HEK293T (cell line): ENCODE data around the gene PTGDR2.

Experiments
- CTCF ChIA-PET: fragments of 350-600 bp; formaldehyde crosslinking; extraction: SDS; loops from one replicate; lab custom pipeline; 2021; ENCODE audit warnings: antibody characterized with exemption, inconsistent platforms; lab: Yijun Ruan, JAX
- POLR2A ChIA-PET: fragments of 350-600 bp; formaldehyde crosslinking; extraction: SDS; loops from one replicate; lab custom pipeline; 2020; ENCODE audit warnings: antibody characterized with exemption, inconsistent platforms; lab: Yijun Ruan, JAX
- DNase-seq: peaks from one replicate; pipeline ENCODE4 v3.0.0; 2012; ENCODE audit warnings: mixed read lengths; ENCODE audit errors: extremely low spot score
- ARNT ChIP-seq: fragments of 450-650 bp; IDR thresholded peaks from 2 replicates; pipeline ENCODE4 v1.6.1; 2017; ENCODE audit warnings: mild to moderate bottlenecking
- BHLHE40 ChIP-seq: fragments of 450-650 bp; IDR thresholded peaks from 2 replicates; pipeline ENCODE4 v1.6.1; 2016; ENCODE audit warnings: mild to moderate bottlenecking, moderate library complexity, borderline replicate concordance
- CTBP1 ChIP-seq: fragments of 450-650 bp; IDR thresholded peaks from 2 replicates; pipeline ENCODE4 v1.6.1; 2016; ENCODE audit warnings: borderline replicate concordance
- ELF4 ChIP-seq: fragments of 450-650 bp; IDR thresholded peaks from 2 replicates; pipeline ENCODE4 v1.6.1; 2017; ENCODE audit warnings: antibody characterized with exemption
- FOXA1 ChIP-seq: fragments of 450-650 bp; IDR thresholded peaks from 2 replicates; pipeline ENCODE4 v1.6.1; 2016; ENCODE audit warnings: mild to moderate bottlenecking
- FOXK2 ChIP-seq: fragments of 450-650 bp; IDR thresholded peaks from 2 replicates; pipeline ENCODE4 v1.6.1; 2016; ENCODE audit warnings: mild to moderate bottlenecking
- FOXM1 ChIP-seq: fragments of 450-650 bp; IDR thresholded peaks from 2 replicates; pipeline ENCODE4 v1.6.1; 2017; ENCODE audit warnings: mild to moderate bottlenecking, borderline replicate concordance
- HDGF ChIP-seq: fragments of 450-650 bp; IDR thresholded peaks from 2 replicates; pipeline ENCODE4 v1.6.1; 2017; ENCODE audit warnings: antibody characterized with exemption, borderline replicate concordance
- L3MBTL2 ChIP-seq: fragments of 450-650 bp; conservative IDR thresholded peaks from 2 replicates; pipeline ENCODE4 v1.6.1; 2016; ENCODE audit warnings: mild to moderate bottlenecking
- LEF1 ChIP-seq: fragments of 450-650 bp; IDR thresholded peaks from 2 replicates; pipeline ENCODE4 v1.6.1; 2017; ENCODE audit warnings: mild to moderate bottlenecking, borderline replicate concordance
- NFRKB ChIP-seq: fragments of 450-650 bp; IDR thresholded peaks from 2 replicates; pipeline ENCODE4 v1.6.1; 2016; ENCODE audit warnings: mild to moderate bottlenecking, moderate library complexity
- SP1 ChIP-seq: fragments of 450-650 bp; IDR thresholded peaks from 2 replicates; pipeline ENCODE4 v1.6.1; 2017
- SUZ12 ChIP-seq: fragments of 450-650 bp; IDR thresholded peaks from 2 replicates; pipeline ENCODE4 v1.6.1; 2016; ENCODE audit warnings: mild to moderate bottlenecking
- TARDBP ChIP-seq: fragments of 450-650 bp; IDR thresholded peaks from 2 replicates; pipeline ENCODE4 v1.6.1; 2016
- ZNF384 ChIP-seq: fragments of 450-650 bp; IDR thresholded peaks from 2 replicates; pipeline ENCODE4 v1.6.1; 2016
- TF ChIP-seq, protein P1 (sequence below): fragments of 450-650 bp; IDR thresholded peaks from 2 replicates; pipeline ENCODE4 v1.6.1; 2016

Gene PTGDR2

DNA sequence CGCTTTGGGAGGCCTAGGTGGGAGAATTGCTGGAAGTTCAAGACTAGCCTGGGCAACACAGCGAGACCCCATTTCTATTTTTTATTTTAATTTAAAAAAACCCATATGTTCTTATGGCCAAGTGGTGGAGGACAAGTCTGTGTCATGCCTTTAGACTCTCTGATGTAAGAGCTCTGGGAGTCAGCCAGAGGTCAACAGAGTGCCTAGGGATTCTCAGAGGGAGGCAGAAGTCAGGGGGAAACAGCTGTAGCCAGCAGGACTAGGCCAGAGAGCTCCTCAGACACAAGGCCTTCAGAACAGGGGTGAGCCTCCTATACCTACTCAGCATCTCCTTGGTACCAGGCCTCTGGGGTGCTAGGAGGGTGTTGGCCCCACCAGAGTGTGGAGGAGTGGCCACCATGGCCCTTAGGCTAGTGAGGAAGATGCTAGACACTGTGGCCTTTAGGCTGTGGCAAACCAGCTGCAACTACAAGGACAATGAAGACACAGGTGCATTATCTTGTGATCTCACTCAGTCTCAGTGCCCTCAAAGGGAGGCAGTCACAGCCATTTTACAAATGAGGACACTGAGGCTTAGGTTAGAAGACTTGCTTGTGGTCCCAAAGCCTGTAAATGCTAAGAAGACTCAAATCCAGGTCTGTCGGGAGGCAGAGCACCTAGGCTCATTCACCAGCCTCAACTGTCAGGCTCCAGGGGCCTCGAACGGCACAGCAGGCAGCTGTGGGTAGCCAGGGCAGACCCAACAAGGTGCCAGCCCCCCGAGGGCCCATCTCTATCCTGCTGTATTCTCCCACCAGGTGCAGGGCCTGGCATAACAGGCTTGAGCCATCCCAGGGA is 16.6 kb upstream of the PTGDR2 start:
- TF ChIP-seq L3MBTL2 (no peak), FOXA1 (no peak), FOXK2 (no peak)
- ChIA-PET POLR2A (no interaction called here), CTCF (interaction anchor here (1.1 kb wide), 1 partner anchor 9 kb away, joined by 3 read pairs; no protein-coding TSS in a partner anchor)
- no peak for DNase-seq

GRCh38 chr11:60871378-60872061 is 15.8 kb upstream of the PTGDR2 start:
- TF ChIP-seq TARDBP (no peak), ELF4 (no peak), FOXK2 (no peak), NFRKB (no peak), ZNF384 (no peak), SP1 (no peak), FOXA1 (no peak), FOXM1 (no peak), LEF1 (no peak), L3MBTL2 (no peak), SUZ12 (no peak), CTBP1 (no peak), ARNT (no peak), BHLHE40 (no peak), HDGF (no peak)
- TF ChIP-seq, protein P1, sequence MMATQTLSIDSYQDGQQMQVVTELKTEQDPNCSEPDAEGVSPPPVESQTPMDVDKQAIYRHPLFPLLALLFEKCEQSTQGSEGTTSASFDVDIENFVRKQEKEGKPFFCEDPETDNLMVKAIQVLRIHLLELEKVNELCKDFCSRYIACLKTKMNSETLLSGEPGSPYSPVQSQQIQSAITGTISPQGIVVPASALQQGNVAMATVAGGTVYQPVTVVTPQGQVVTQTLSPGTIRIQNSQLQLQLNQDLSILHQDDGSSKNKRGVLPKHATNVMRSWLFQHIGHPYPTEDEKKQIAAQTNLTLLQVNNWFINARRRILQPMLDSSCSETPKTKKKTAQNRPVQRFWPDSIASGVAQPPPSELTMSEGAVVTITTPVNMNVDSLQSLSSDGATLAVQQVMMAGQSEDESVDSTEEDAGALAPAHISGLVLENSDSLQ: no peak
- ChIA-PET CTCF (interaction anchor here (1.1 kb wide), 1 partner anchor 10 kb away, joined by 3 read pairs; no protein-coding TSS in a partner anchor), POLR2A (no interaction called here)
- no peak for DNase-seq

- ChIA-PET POLR2A (no interaction called here), CTCF (interaction anchor here (1.1 kb wide), 1 partner anchor 11 kb away, joined by 3 read pairs; no protein-coding TSS in a partner anchor)
- TF ChIP-seq SP1 (no peak), TARDBP (no peak), NFRKB (no peak), ZNF384 (no peak), ELF4 (no peak), SUZ12 (no peak), LEF1 (no peak), BHLHE40 (no peak), FOXA1 (no peak), ARNT (no peak), FOXM1 (no peak), FOXK2 (no peak), L3MBTL2 (no peak), HDGF (no peak), CTBP1 (no peak)
- TF ChIP-seq, protein P1: no peak
- no peak for DNase-seq
Measured at GRCh38 chr11:60870733-60871377, 15.1 kb upstream of the PTGDR2 start.

DNA sequence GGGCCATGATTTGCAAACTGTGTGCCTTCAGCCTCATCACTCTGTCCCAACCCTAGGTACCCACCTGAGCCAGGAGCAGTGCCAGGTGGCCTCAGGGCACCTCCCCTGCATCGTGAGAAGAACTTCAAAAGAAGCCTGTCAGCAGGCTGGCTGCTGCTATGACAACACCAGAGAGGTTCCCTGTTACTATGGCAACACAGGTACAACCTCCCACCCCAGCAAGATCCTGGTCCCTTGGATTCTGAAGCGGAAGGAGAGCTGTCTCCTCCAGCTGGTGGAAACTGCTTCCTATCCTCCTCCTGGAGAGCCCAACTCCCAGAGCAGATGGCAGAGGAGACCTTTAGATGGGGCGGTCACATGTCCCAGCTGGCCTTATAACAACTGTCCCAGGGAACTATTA is 14.5 kb upstream of the PTGDR2 start:
- ChIA-PET CTCF (no interaction called here), POLR2A (no interaction called here)
- no peak for DNase-seq
- TF ChIP-seq NFRKB (no peak), HDGF (no peak), FOXM1 (no peak), ELF4 (no peak), SP1 (no peak), ZNF384 (no peak), TARDBP (no peak), L3MBTL2 (no peak), FOXK2 (no peak), BHLHE40 (no peak), ARNT (no peak), SUZ12 (no peak), CTBP1 (no peak), FOXA1 (no peak), LEF1 (no peak)
- TF ChIP-seq, protein P1: no peak

DNA sequence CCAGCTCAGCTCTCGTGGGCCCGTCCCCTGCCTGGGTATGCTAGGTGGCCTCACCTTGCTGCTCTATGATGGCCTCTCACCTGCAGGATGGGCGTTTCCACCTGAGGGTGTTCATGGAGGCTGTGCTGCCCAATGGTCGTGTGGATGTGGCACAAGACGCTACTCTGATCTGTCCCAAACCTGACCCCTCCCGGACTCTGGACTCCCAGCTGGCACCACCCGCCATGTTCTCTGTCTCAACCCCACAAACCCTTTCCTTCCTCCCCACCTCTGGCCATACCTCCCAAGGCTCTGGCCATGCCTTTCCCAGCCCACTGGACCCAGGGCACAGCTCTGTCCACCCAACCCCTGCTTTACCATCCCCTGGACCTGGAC is 13.7 kb upstream of the PTGDR2 start:
- ChIA-PET CTCF (no interaction called here), POLR2A (no interaction called here)
- no peak for DNase-seq
- TF ChIP-seq L3MBTL2 (no peak), BHLHE40 (no peak), SP1 (no peak), FOXM1 (no peak), SUZ12 (no peak), ZNF384 (no peak), HDGF (no peak), LEF1 (no peak), NFRKB (no peak)
